Measurements from ENCODE around the gene SORD. TPM values are rescaled to one million over a fixed set of nuclear protein-coding genes. Genes with fewer than 3 reads are reported as not detected.

Gene SORD
- total and polyA plus RNA-seq, 9 of the 15 experiments (the other 6 are each of a cell fraction or from before 2014, with no cell fraction given), result 5.9 to 79.2 (median 29.6) TPM

DNA sequence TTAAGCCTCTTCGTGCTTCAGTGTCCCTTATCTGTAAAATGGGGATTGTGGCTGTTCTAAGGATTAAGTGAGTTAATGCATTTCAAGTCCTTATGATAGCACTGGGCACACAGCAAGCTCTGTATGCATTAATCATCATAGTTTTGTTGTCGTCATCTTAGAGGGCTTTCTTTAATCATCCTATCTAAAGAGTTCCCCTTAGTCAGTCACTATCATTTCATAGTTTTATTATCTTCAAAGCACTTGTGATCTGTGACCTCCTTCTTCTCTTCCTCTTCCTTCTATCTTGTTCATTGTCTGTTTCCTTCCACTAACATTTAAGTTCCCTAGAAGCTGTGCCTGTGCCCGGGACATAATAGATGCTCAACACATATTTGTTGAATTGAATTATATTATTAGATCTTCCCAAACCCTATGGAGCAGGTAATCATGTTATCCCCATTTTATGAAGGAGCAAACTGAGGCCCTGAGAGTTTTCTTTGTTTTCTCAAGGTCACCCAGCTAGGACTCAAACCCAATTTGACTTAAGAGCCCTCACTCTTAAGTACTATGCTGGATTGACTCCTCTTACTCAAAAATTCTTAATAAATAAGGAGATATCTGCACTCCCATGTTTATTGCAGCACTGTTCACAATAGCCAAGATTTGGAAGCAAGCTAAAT is 66.8 kb downstream of the SORD start (continued):
- TF ChIP-seq, protein P1, sequence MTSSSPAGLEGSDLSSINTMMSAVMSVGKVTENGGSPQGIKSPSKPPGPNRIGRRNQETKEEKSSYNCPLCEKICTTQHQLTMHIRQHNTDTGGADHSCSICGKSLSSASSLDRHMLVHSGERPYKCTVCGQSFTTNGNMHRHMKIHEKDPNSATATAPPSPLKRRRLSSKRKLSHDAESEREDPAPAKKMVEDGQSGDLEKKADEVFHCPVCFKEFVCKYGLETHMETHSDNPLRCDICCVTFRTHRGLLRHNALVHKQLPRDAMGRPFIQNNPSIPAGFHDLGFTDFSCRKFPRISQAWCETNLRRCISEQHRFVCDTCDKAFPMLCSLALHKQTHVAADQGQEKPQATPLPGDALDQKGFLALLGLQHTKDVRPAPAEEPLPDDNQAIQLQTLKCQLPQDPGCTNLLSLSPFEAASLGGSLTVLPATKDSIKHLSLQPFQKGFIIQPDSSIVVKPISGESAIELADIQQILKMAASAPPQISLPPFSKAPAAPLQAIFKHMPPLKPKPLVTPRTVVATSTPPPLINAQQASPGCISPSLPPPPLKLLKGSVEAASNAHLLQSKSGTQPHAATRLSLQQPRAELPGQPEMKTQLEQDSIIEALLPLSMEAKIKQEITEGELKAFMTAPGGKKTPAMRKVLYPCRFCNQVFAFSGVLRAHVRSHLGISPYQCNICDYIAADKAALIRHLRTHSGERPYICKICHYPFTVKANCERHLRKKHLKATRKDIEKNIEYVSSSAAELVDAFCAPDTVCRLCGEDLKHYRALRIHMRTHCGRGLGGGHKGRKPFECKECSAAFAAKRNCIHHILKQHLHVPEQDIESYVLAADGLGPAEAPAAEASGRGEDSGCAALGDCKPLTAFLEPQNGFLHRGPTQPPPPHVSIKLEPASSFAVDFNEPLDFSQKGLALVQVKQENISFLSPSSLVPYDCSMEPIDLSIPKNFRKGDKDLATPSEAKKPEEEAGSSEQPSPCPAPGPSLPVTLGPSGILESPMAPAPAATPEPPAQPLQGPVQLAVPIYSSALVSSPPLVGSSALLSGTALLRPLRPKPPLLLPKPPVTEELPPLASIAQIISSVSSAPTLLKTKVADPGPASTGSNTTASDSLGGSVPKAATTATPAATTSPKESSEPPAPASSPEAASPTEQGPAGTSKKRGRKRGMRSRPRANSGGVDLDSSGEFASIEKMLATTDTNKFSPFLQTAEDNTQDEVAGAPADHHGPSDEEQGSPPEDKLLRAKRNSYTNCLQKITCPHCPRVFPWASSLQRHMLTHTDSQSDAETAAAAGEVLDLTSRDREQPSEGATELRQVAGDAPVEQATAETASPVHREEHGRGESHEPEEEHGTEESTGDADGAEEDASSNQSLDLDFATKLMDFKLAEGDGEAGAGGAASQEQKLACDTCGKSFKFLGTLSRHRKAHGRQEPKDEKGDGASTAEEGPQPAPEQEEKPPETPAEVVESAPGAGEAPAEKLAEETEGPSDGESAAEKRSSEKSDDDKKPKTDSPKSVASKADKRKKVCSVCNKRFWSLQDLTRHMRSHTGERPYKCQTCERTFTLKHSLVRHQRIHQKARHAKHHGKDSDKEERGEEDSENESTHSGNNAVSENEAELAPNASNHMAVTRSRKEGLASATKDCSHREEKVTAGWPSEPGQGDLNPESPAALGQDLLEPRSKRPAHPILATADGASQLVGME (CRISPR knock-in tag; IDR thresholded peaks at IDR 0.05), result no peak
- TF ChIP-seq KAT8 (IDR thresholded peaks at IDR 0.05; ENCODE audit: low read depth) (no peak), KDM5B (IDR thresholded peaks at IDR 0.05; ENCODE audit: insufficient replicate concordance, low read depth, low read length) (no peak), MAFK (IDR thresholded peaks at IDR 0.05; ENCODE audit: low read length) (no peak), SETDB1 (IDR thresholded peaks at IDR 0.05; ENCODE audit: low read length) (no peak), TCF7L2 (IDR thresholded peaks at IDR 0.05; ENCODE audit: low read depth, low read length) (no peak)
- TF ChIP-seq, protein P2, sequence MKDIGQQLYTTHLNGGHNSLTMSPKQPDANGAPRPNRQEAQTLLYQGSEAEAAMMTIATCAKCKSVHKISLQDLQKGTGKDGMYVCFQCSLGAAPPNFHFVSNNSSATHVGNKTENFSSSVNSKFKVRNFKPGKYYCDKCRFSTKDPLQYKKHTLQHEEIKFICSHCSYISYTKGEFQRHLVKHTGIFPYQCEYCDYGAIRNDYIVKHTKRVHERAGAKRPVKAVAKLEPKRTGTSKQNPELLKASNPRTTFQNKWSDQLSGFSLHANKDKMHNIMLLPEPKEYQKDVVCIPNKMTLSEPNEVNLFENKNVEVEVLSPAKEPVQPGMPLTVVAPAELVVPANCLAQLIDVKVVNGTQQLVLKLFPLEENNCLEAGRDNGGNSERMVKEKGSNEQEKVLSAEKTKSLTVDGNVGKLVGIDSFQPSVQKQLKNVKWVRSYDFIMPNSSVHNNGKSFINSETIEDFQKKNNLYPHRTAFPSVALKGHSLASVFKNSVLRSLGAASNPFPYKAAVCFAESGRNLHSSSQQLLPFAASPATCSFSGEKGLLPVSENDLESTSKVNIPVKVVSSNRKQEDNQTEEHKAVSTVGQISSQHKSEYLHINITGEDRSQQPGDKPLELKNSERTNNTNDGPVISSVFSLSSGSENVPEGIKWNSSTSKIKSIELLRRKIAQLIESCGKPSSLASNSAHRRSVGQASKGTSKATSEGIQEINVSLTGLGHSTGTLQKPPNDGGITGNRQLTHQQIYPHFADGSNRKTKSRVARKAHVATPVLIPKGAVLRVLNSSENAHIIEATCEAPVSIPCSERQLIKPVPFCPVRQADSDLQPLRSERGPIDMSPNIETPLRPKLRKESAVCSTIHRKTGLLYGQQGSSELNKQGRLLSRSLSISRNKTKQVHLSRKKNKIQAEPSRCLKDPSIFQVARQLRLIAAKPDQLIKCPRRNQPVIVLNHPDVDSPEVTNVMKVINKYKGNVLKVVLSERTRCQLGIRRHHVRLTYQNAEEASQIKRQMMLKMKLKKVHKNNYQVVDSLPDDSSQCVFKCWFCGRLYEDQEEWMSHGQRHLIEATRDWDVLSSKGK (CRISPR knock-in tag; IDR thresholded peaks at IDR 0.05), result no peak

Measured in K562 (cell line).